SK-N-SH (cell line): ENCODE results near the gene COCH. TPM values are rescaled to one million over a fixed set of nuclear protein-coding genes. Genes with fewer than 3 reads are reported as not detected.

Experiments
- CTCF ChIA-PET: fragments of 300-600, 350-600 bp; formaldehyde crosslinking; extraction: SDS; loops from one replicate; lab custom pipeline; 2021; lab: Yijun Ruan, JAX
- POLR2A ChIA-PET: fragments of 350-600 bp; sonication (Branson Sonifier 250); formaldehyde crosslinking; extraction: SDS; loops from one replicate; lab custom pipeline; 2020; ENCODE audit warnings: antibody characterized with exemption, inconsistent platforms; lab: Yijun Ruan, JAX
- DNase-seq: peaks from one replicate; pipeline ENCODE4 v3.0.0; 2012
- H2AFZ ChIP-seq: fragments of 200-600 bp; sonication (generic); 2 replicates; pipeline ENCODE4 v1.8.1; 2016; ENCODE audit warnings: antibody characterized with exemption, mild to moderate bottlenecking, low read depth
- H3F3A ChIP-seq: fragments of 200-600 bp; sonication (generic); replicated peaks from 2 replicates; pipeline ENCODE3; 2016; ENCODE audit warnings: antibody characterized with exemption, mild to moderate bottlenecking; ENCODE audit not compliant: insufficient read depth
- H3K27ac ChIP-seq, 2 experiments: fragments of 200-500 bp in 1 of 2; fragments of 200-600 bp in 1 of 2; sonication (Bioruptor generic) in 1 of 2; sonication (generic), shearing (Covaris generic) in 1 of 2; 2 replicates each; pipeline versions ENCODE4 v1.5.1 to v1.6.1; 2014 to 2016; ENCODE audit warnings: low read depth in 2 of 2, inconsistent platforms in 1 of 2, low read length in 1 of 2, mild to moderate bottlenecking in 1 of 2, mixed read lengths in 1 of 2
- H3K27me3 ChIP-seq: fragments of 200-600 bp; sonication (generic), shearing (Covaris generic); 2 replicates; pipeline ENCODE4 v1.6.1; 2016; ENCODE audit warnings: mixed run types; ENCODE audit not compliant: insufficient read depth
- H3K36me3 ChIP-seq, 2 experiments: fragments of 200-500 bp in 1 of 2; fragments of 200-600 bp in 1 of 2; sonication (Bioruptor generic) in 1 of 2; sonication (generic) in 1 of 2; replicated peaks in 1 of 2; 2 replicates each; pipeline versions ENCODE3 to v1.5.1; 2014 to 2016; ENCODE audit warnings: low read length in 1 of 2, mild to moderate bottlenecking in 1 of 2; ENCODE audit not compliant: insufficient read depth in 2 of 2, control insufficient read depth in 1 of 2
- H3K4me1 ChIP-seq, 2 experiments: fragments of 200-500 bp in 1 of 2; fragments of 200-600 bp in 1 of 2; sonication (Bioruptor generic) in 1 of 2; sonication (generic), shearing (Covaris generic) in 1 of 2; 2 replicates each; pipeline versions ENCODE4 v1.5.1 to v1.6.1; 2014 to 2016; ENCODE audit warnings: low read depth in 1 of 2, low read length in 1 of 2, mixed run types in 1 of 2; ENCODE audit not compliant: insufficient read depth in 2 of 2, control insufficient read depth in 1 of 2
- H3K4me2 ChIP-seq: fragments of 200-600 bp; sonication (generic), shearing (Covaris generic); 2 replicates; pipeline ENCODE4 v1.6.1; 2017; ENCODE audit warnings: mixed run types
- H3K4me3 ChIP-seq, 2 experiments: fragments of 200-500 bp in 1 of 2; fragments of 200-600 bp in 1 of 2; sonication (Bioruptor generic) in 1 of 2; sonication (generic), shearing (Covaris generic) in 1 of 2; 2 replicates each; pipeline versions ENCODE4 v1.5.1 to v1.8.1; 2014 to 2016; ENCODE audit warnings: low read depth in 2 of 2, inconsistent platforms in 1 of 2, low read length in 1 of 2, mild to moderate bottlenecking in 1 of 2, mixed read lengths in 1 of 2, moderate library complexity in 1 of 2
- H3K79me2 ChIP-seq: fragments of 200-600 bp; sonication (generic); 2 replicates; pipeline ENCODE4 v1.8.1; 2017; ENCODE audit warnings: mild to moderate bottlenecking; ENCODE audit not compliant: insufficient read depth
- H3K9ac ChIP-seq: fragments of 200-600 bp; sonication (generic); 2 replicates; pipeline ENCODE4 v1.6.1; 2017; ENCODE audit warnings: mixed run types
- H3K9me2 ChIP-seq: fragments of 200-600 bp; sonication (generic); 2 replicates; pipeline ENCODE4 v1.6.1; 2017; ENCODE audit warnings: mixed run types
- H3K9me3 ChIP-seq: fragments of 200-600 bp; sonication (generic); 2 replicates; pipeline ENCODE4 v1.6.1; 2017; ENCODE audit warnings: mixed run types, mild to moderate bottlenecking, moderate library complexity
- H4K20me1 ChIP-seq: fragments of 200-600 bp; sonication (generic); 2 replicates; pipeline ENCODE4 v1.6.1; 2017; ENCODE audit warnings: mild to moderate bottlenecking, mixed run types; ENCODE audit not compliant: insufficient read depth
- CHD2 ChIP-seq: fragments of 150-350 bp; IDR thresholded peaks from 2 replicates; pipeline ENCODE4 v1.6.1; 2018; ENCODE audit warnings: low read length; ENCODE audit not compliant: partially characterized antibody
- CTCF ChIP-seq: fragments of 200-600 bp; sonication (generic); IDR thresholded peaks from 2 replicates; pipeline ENCODE4 v1.6.1; 2017; ENCODE audit warnings: antibody characterized with exemption, mild to moderate bottlenecking, moderate library complexity
- ELF1 ChIP-seq: IDR thresholded peaks from 2 replicates; pipeline ENCODE4 v1.4.0; 2012
- FOXM1 ChIP-seq: IDR thresholded peaks from 2 replicates; pipeline ENCODE4 v1.4.0; 2012; ENCODE audit warnings: low read depth, mild to moderate bottlenecking
- GABPA ChIP-seq: IDR thresholded peaks from 2 replicates; pipeline ENCODE4 v1.4.0; 2012; ENCODE audit warnings: low read depth, mild to moderate bottlenecking
- MAX ChIP-seq: IDR thresholded peaks from 2 replicates; pipeline ENCODE4 v1.4.0; 2012; ENCODE audit warnings: low read depth
- NFIC ChIP-seq: IDR thresholded peaks from 2 replicates; pipeline ENCODE4 v1.4.0; 2012; ENCODE audit warnings: borderline replicate concordance
- NRF1 ChIP-seq: IDR thresholded peaks from 2 replicates; pipeline ENCODE4 v1.6.1; 2012; ENCODE audit warnings: low read depth, mild to moderate bottlenecking, low read length
- PBX3 ChIP-seq: IDR thresholded peaks from 2 replicates; pipeline ENCODE4; 2012
- POLR2AphosphoS5 ChIP-seq: IDR thresholded peaks from 2 replicates; pipeline ENCODE4 v1.6.1; 2012; ENCODE audit warnings: low read depth, low read length
- RAD21 ChIP-seq: IDR thresholded peaks from 2 replicates; pipeline ENCODE4 v1.6.1; 2012; ENCODE audit warnings: mild to moderate bottlenecking, low read length
- ZBTB33 ChIP-seq: IDR thresholded peaks from 2 replicates; pipeline ENCODE4 v1.4.0; 2012; ENCODE audit warnings: low read depth, borderline replicate concordance
- WGBS: methylation state at CpG from one replicate; pipeline ENCODE4 v1.1.6; 2017; ENCODE audit warnings: low lambda C conversion rate; 5-methylcytosine and 5-hydroxymethylcytosine counted together
- polyA plus RNA-seq, 3 experiments: library from polyadenylated mRNA; depleted of rRNA; stranded (reverse); fragments of >200 nt; gene quantifications; 2 replicates each; pipeline ENCODE4 v1.2.3, GENCODE V29; 2012

Gene COCH
- polyA plus RNA-seq, 1 of the 3 experiments (the other 2 are of a cell fraction) = 9.3 TPM

- no peaks in the 10 kb centered on the region for H3K27me3 ChIP-seq
- H3K27ac ChIP-seq = no peak overlapping the region
- WGBS = 66% methylated on average over 4 of the region's 4 CpGs
- no peaks in the 10 kb centered on the region for H3K79me2 ChIP-seq
- H3K4me1 ChIP-seq = no peaks in the 10 kb centered on the region; a peak in 1 of 4 replicates
- H3K9me3 ChIP-seq = no peaks in the 10 kb centered on the region
- H3K36me3 ChIP-seq = no peaks in the 10 kb centered on the region
- no peak overlapping the region for H2AFZ ChIP-seq
- no peak overlapping the region for H3K4me3 ChIP-seq
- H3K9me2 ChIP-seq = no peaks in the 10 kb centered on the region
- DNase-seq = no peak
- no peak overlapping the region for H3K4me2 ChIP-seq
- H3K9ac ChIP-seq = no peak overlapping the region
- CTCF ChIA-PET = no interaction called here
- no peaks in the 10 kb centered on the region for H4K20me1 ChIP-seq
- POLR2A ChIA-PET = no interaction called here
- no peak for TF ChIP-seq CTCF
- H3F3A ChIP-seq = no peaks in the 10 kb centered on the region
These were observed 2.3 kb downstream of the COCH start for GRCh38 chr14:30876692-30877091.

- DNase-seq = no peak
- no peaks in the 10 kb centered on the region for H4K20me1 ChIP-seq
- H3K36me3 ChIP-seq = peaks cover 0 to 4% of the 10 kb centered on the region in 2 experiments
- H3K27me3 ChIP-seq = no peaks in the 10 kb centered on the region
- H3K4me3 ChIP-seq = no peak overlapping the region
- H3K4me2 ChIP-seq = no peak overlapping the region
- H3K79me2 ChIP-seq = no peaks in the 10 kb centered on the region
- H3K27ac ChIP-seq = no peak overlapping the region; a peak in 1 of 4 replicates
- H3F3A ChIP-seq = peaks cover under 1% of the 10 kb centered on the region
- no peak overlapping the region for H2AFZ ChIP-seq
- no peaks in the 10 kb centered on the region for H3K9me2 ChIP-seq
- H3K4me1 ChIP-seq = no peaks in the 10 kb centered on the region
- no peak overlapping the region for H3K9ac ChIP-seq
- 38% methylated on average over 1 of the region's 1 CpG for WGBS
- H3K9me3 ChIP-seq = no peaks in the 10 kb centered on the region
- POLR2A ChIA-PET = no interaction called here
- TF ChIP-seq NRF1 (no peak), CHD2 (no peak)
- CTCF ChIA-PET = interaction anchor here (0.9 kb wide), 1 partner anchor 23 kb away, joined by 3 read pairs; no protein-coding TSS in a partner anchor
These were observed 8.1 kb downstream of the COCH start for GRCh38 chr14:30882431-30882830.

- CTCF ChIA-PET = no interaction called here
- no peaks in the 10 kb centered on the region for H3K27me3 ChIP-seq
- no peak overlapping the region for H3K9ac ChIP-seq
- H3K4me2 ChIP-seq = no peak overlapping the region
- no peaks in the 10 kb centered on the region for H3K9me3 ChIP-seq
- no peak for DNase-seq
- H3F3A ChIP-seq = peaks cover 4% of the 10 kb centered on the region
- 90% methylated on average over 6 of the region's 6 CpGs for WGBS
- H3K79me2 ChIP-seq = no peaks in the 10 kb centered on the region
- POLR2A ChIA-PET = no interaction called here
- H3K4me3 ChIP-seq = no peak overlapping the region
- peaks cover 0 to 4% of the 10 kb centered on the region in 2 experiments for H3K36me3 ChIP-seq
- no peaks in the 10 kb centered on the region for H3K4me1 ChIP-seq
- H2AFZ ChIP-seq = no peak overlapping the region
- H3K9me2 ChIP-seq = no peaks in the 10 kb centered on the region
- TF ChIP-seq CHD2 = no peak
- TF ChIP-seq POLR2AphosphoS5 = no peak
- TF ChIP-seq RAD21 = no peak
- no peak for TF ChIP-seq NFIC
- no peak for TF ChIP-seq ZBTB33
- no peak for TF ChIP-seq FOXM1
- TF ChIP-seq NRF1 = no peak
- no peak for TF ChIP-seq MAX
- no peak for TF ChIP-seq ELF1
- TF ChIP-seq PBX3 = no peak
- no peak for TF ChIP-seq GABPA
- TF ChIP-seq, all 33 proteins: peak for 0
- H3K27ac ChIP-seq = no peak overlapping the region
- H4K20me1 ChIP-seq = no peaks in the 10 kb centered on the region
These were observed 9.3 kb downstream of the COCH start for GRCh38 chr14:30883508-30884294.
